Spleen (tissue), 11 donors: ENCODE data around the gene CYB5D1. TPM values are rescaled to one million over a fixed set of nuclear protein-coding genes. Genes with fewer than 3 reads are reported as not detected.
A peak's percentile ranks its signal among the peaks of the same experiment; 100 is the strongest.

Source experiments
- DNase-seq: peaks from one replicate; pipeline ENCODE4 v3.0.0-alpha.2; 2020
- H3K27ac ChIP-seq, 8 donors: fragments of 200-600 bp; sonication (generic) in 7 of 8; 1 replicate in 4 of 8; 2 replicates in 4 of 8; pipeline versions ENCODE4 v1.5.0 to v1.8.0; 2016 to 2021; ENCODE audit warnings: inconsistent platforms in 4 of 8, mild to moderate bottlenecking in 4 of 8, moderate library complexity in 1 of 8
- H3K27me3 ChIP-seq, 7 donors: fragments of 200-600 bp; sonication (generic) in 6 of 7; replicated peaks in 1 of 7; 1 replicate in 4 of 7; 2 replicates in 3 of 7; pipeline versions ENCODE4 v1.5.0 to v1.8.0; 2016 to 2021; ENCODE audit warnings: inconsistent platforms in 3 of 7, mild to moderate bottlenecking in 1 of 7
- H3K36me3 ChIP-seq, 6 donors: fragments of 200-600 bp; sonication (generic) in 5 of 6; 1 replicate in 4 of 6; 2 replicates in 2 of 6; pipeline versions ENCODE4 v1.5.0 to v1.8.0; 2016 to 2021; ENCODE audit warnings: inconsistent platforms in 2 of 6
- H3K4me1 ChIP-seq, 6 donors: fragments of 200-600 bp; sonication (generic) in 5 of 6; 1 replicate in 3 of 6; 2 replicates in 3 of 6; pipeline versions ENCODE4 v1.5.0 to v1.8.0; 2016 to 2021; ENCODE audit warnings: inconsistent platforms in 3 of 6
- H3K4me3 ChIP-seq, 8 donors: fragments of 200-600 bp; sonication (generic) in 7 of 8; 1 replicate in 4 of 8; 2 replicates in 4 of 8; pipeline versions ENCODE4 v1.5.0 to v1.8.0; 2016 to 2021; ENCODE audit warnings: inconsistent platforms in 4 of 8, mild to moderate bottlenecking in 4 of 8, moderate library complexity in 2 of 8
- H3K9me3 ChIP-seq, 8 donors: fragments of 200-600 bp; sonication (generic) in 7 of 8; 1 replicate in 4 of 8; 2 replicates in 4 of 8; pipeline versions ENCODE4 v1.5.0 to v1.8.0; 2016 to 2021; ENCODE audit warnings: inconsistent platforms in 4 of 8
- CTCF ChIP-seq, 11 experiments: fragments of 200-600 bp in 7 of 11; fragments of 450-650 bp in 4 of 11; sonication (generic) in 4 of 11; IDR thresholded peaks in 8 of 11; conservative IDR thresholded peaks in 3 of 11; 1 replicate in 7 of 11; 2 replicates in 4 of 11; pipeline versions ENCODE4 v1.4.0 to v1.8.0; 2016 to 2021; ENCODE audit warnings: antibody characterized with exemption in 11 of 11, inconsistent platforms in 4 of 11, mild to moderate bottlenecking in 1 of 11
- POLR2A ChIP-seq, 3 donors: fragments of 450-650 bp; IDR thresholded peaks; one replicate each; pipeline ENCODE4 v1.5.1; 2017; ENCODE audit warnings: antibody characterized with exemption in 3 of 3, mild to moderate bottlenecking in 1 of 3
- POLR2AphosphoS5 ChIP-seq, 3 donors: sonication (generic); formaldehyde crosslinking; IDR thresholded peaks; one replicate each; pipeline ENCODE4 v1.5.1; 2017; ENCODE audit warnings: antibody characterized with exemption in 3 of 3
- WGBS, 5 donors: extraction: QIAGEN DNeasy Blood & Tissue Kit in 3 of 5; methylation state at CpG; one replicate each; pipeline versions ENCODE4 v1.1.5 to v1.1.7; 2013 to 2018; 5-methylcytosine and 5-hydroxymethylcytosine counted together
- intact Hi-C: fragments of 100-400 bp; cut with DNase I; formaldehyde crosslinking; loops from one replicate; pipeline ENCODE4 v1.15.0; 2023; ENCODE audit warnings: low total_unique reads
- polyA plus RNA-seq, 3 donors: library from polyadenylated mRNA; stranded (reverse); fragments of 200-250 nt; gene quantifications; one replicate each; pipeline ENCODE4 v1.2.1, GENCODE V29; 2013
- total RNA-seq, 7 donors: library from RNA; depleted of rRNA in 3 of 7; stranded (reverse); fragments of >200 nt in 3 of 7; fragmentation: NEBNext Ultra II Directional in 4 of 7; extraction: Animal tissue kit (Norgen Biotek cat#: 25700) in 4 of 7; gene quantifications; one replicate each; pipeline versions ENCODE4 v1.1.0 to v1.2.1, GENCODE V29; 2016 to 2021
- donor health status: healthy with polysubstance abuse.
- donor health status: DM: no; HTN: no; CAD: no; lungs with moderate emphysema.
- donor health status: DM: no; HTN: no; CAD: no.
- donor health status: Bipolar disorder and iron deficiency.
- donor health status: healthy.
- donor health status: DM: no; HTN: no; CAD: no.
- donor health status: DM: yes; HTN: yes; CAD: no.

CYB5D1 gene
- total and polyA plus RNA-seq, 10 donors: 2.1 to 13.2 (median 5.0) TPM

- Histone ChIP-seq H3K27me3 (no peaks in the 10 kb centered on the region), H3K9me3 (no peaks in the 10 kb centered on the region), H3K27ac (peak overlapping the region in 7 of 8 donors; percentile 10 to 71 (median 24)), H3K36me3 (peaks cover 0 to 7% (median 0%) of the 10 kb centered on the region in 6 donors), H3K4me1 (peaks cover 0 to 58% (median 20%) of the 10 kb centered on the region in 6 donors), H3K4me3 (no peak overlapping the region)
- intact Hi-C loops: no loop called here
- TF ChIP-seq POLR2AphosphoS5 (IDR thresholded peaks at IDR 0.05): no peak
- TF ChIP-seq POLR2A (IDR thresholded peaks at IDR 0.05): no peak
- no peak for TF ChIP-seq CTCF (IDR thresholded peaks at IDR 0.05 in 8 of 11, conservative IDR thresholded peaks at IDR 0.05 in 3 of 11)
- DNase-seq: no peak
- WGBS, 5 donors: 25 to 38% (median 33%) methylated on average over 5 of the region's 5 CpGs
Observed at GRCh38 chr17:7867881-7868329, 10.1 kb downstream of the CYB5D1 start.

- 64 to 85% (median 77%) methylated on average over 4 of the region's 4 CpGs for WGBS, 5 donors
- DNase-seq: no peak
- H3K27me3 ChIP-seq: no peaks in the 10 kb centered on the region
- TF ChIP-seq CTCF (IDR thresholded peaks at IDR 0.05 in 8 of 11, conservative IDR thresholded peaks at IDR 0.05 in 3 of 11): no peak
- no peak for TF ChIP-seq POLR2A (IDR thresholded peaks at IDR 0.05)
- TF ChIP-seq POLR2AphosphoS5 (IDR thresholded peaks at IDR 0.05): no peak
- no peak overlapping the region for H3K4me3 ChIP-seq
- peaks cover 7 to 72% (median 24%) of the 10 kb centered on the region in 6 donors for H3K4me1 ChIP-seq
- H3K36me3 ChIP-seq: peaks cover 0 to 22% (median 4%) of the 10 kb centered on the region in 6 donors
- H3K27ac ChIP-seq: no peak overlapping the region
- intact Hi-C loops: no loop called here
- no peaks in the 10 kb centered on the region for H3K9me3 ChIP-seq
Observed at GRCh38 chr17:7873051-7873450, 15.2 kb downstream of the CYB5D1 start.

GRCh38 chr17:7875804-7876370, 18.1 kb downstream of the CYB5D1 start:
- TF ChIP-seq POLR2AphosphoS5 (IDR thresholded peaks at IDR 0.05) (no peak), CTCF (IDR thresholded peaks at IDR 0.05 in 8 of 11, conservative IDR thresholded peaks at IDR 0.05 in 3 of 11) (no peak), POLR2A (IDR thresholded peaks at IDR 0.05) (no peak)
- Histone ChIP-seq H3K4me3 (no peak overlapping the region), H3K4me1 (peaks cover 0 to 71% (median 30%) of the 10 kb centered on the region in 6 donors), H3K27me3 (no peaks in the 10 kb centered on the region), H3K9me3 (no peaks in the 10 kb centered on the region), H3K27ac (peak overlapping the region in 1 of 8 donors; percentile 6), H3K36me3 (peaks cover 0 to 49% (median 10%) of the 10 kb centered on the region in 6 donors)
- WGBS, 5 donors: 61 to 68% (median 63%) methylated on average over 2 of the region's 2 CpGs
- intact Hi-C loops: no loop called here
- DNase-seq: no peak

GRCh38 chr17:7878234-7878633, 20.4 kb downstream of the CYB5D1 start:
- Histone ChIP-seq H3K4me3 (no peak overlapping the region), H3K9me3 (no peaks in the 10 kb centered on the region), H3K4me1 (peaks cover 0 to 78% (median 52%) of the 10 kb centered on the region in 6 donors), H3K36me3 (peaks cover 0 to 58% (median 16%) of the 10 kb centered on the region in 6 donors), H3K27me3 (no peaks in the 10 kb centered on the region), H3K27ac (no peak overlapping the region)
- DNase-seq: no peak
- TF ChIP-seq CTCF (IDR thresholded peaks at IDR 0.05 in 8 of 11, conservative IDR thresholded peaks at IDR 0.05 in 3 of 11) (no peak), POLR2AphosphoS5 (IDR thresholded peaks at IDR 0.05) (no peak), POLR2A (IDR thresholded peaks at IDR 0.05) (no peak)
- WGBS, 5 donors: 91 to 97% (median 95%) methylated on average over 7 of the region's 7 CpGs
- intact Hi-C loops: no loop called here
